HEK293T (cell line): ENCODE data around the gene BRD2.
A peak's percentile ranks its signal among the peaks of the same experiment; 100 is the strongest.

Experiments
- CTCF ChIA-PET: fragments of 350-600 bp; formaldehyde crosslinking; extraction: SDS; loops from one replicate; lab custom pipeline; 2021; ENCODE audit warnings: antibody characterized with exemption, inconsistent platforms; lab: Yijun Ruan, JAX
- POLR2A ChIA-PET: fragments of 350-600 bp; formaldehyde crosslinking; extraction: SDS; loops from one replicate; lab custom pipeline; 2020; ENCODE audit warnings: antibody characterized with exemption, inconsistent platforms; lab: Yijun Ruan, JAX
- DNase-seq: peaks from one replicate; pipeline ENCODE4 v3.0.0; 2012; ENCODE audit warnings: mixed read lengths; ENCODE audit errors: extremely low spot score
- ARNT ChIP-seq: fragments of 450-650 bp; IDR thresholded peaks from 2 replicates; pipeline ENCODE4 v1.6.1; 2017; ENCODE audit warnings: mild to moderate bottlenecking
- BHLHE40 ChIP-seq: fragments of 450-650 bp; IDR thresholded peaks from 2 replicates; pipeline ENCODE4 v1.6.1; 2016; ENCODE audit warnings: mild to moderate bottlenecking, moderate library complexity, borderline replicate concordance
- CTBP1 ChIP-seq: fragments of 450-650 bp; IDR thresholded peaks from 2 replicates; pipeline ENCODE4 v1.6.1; 2016; ENCODE audit warnings: borderline replicate concordance
- ELF4 ChIP-seq: fragments of 450-650 bp; IDR thresholded peaks from 2 replicates; pipeline ENCODE4 v1.6.1; 2017; ENCODE audit warnings: antibody characterized with exemption
- FOXA1 ChIP-seq: fragments of 450-650 bp; IDR thresholded peaks from 2 replicates; pipeline ENCODE4 v1.6.1; 2016; ENCODE audit warnings: mild to moderate bottlenecking
- FOXK2 ChIP-seq: fragments of 450-650 bp; IDR thresholded peaks from 2 replicates; pipeline ENCODE4 v1.6.1; 2016; ENCODE audit warnings: mild to moderate bottlenecking
- FOXM1 ChIP-seq: fragments of 450-650 bp; IDR thresholded peaks from 2 replicates; pipeline ENCODE4 v1.6.1; 2017; ENCODE audit warnings: mild to moderate bottlenecking, borderline replicate concordance
- HDGF ChIP-seq: fragments of 450-650 bp; IDR thresholded peaks from 2 replicates; pipeline ENCODE4 v1.6.1; 2017; ENCODE audit warnings: antibody characterized with exemption, borderline replicate concordance
- L3MBTL2 ChIP-seq: fragments of 450-650 bp; conservative IDR thresholded peaks from 2 replicates; pipeline ENCODE4 v1.6.1; 2016; ENCODE audit warnings: mild to moderate bottlenecking
- LEF1 ChIP-seq: fragments of 450-650 bp; IDR thresholded peaks from 2 replicates; pipeline ENCODE4 v1.6.1; 2017; ENCODE audit warnings: mild to moderate bottlenecking, borderline replicate concordance
- NFRKB ChIP-seq: fragments of 450-650 bp; IDR thresholded peaks from 2 replicates; pipeline ENCODE4 v1.6.1; 2016; ENCODE audit warnings: mild to moderate bottlenecking, moderate library complexity
- PKNOX1 ChIP-seq: fragments of 450-650 bp; IDR thresholded peaks from 2 replicates; pipeline ENCODE4 v1.6.1; 2016
- SP1 ChIP-seq: fragments of 450-650 bp; IDR thresholded peaks from 2 replicates; pipeline ENCODE4 v1.6.1; 2017
- SUZ12 ChIP-seq: fragments of 450-650 bp; IDR thresholded peaks from 2 replicates; pipeline ENCODE4 v1.6.1; 2016; ENCODE audit warnings: mild to moderate bottlenecking
- TARDBP ChIP-seq: fragments of 450-650 bp; IDR thresholded peaks from 2 replicates; pipeline ENCODE4 v1.6.1; 2016
- ZNF384 ChIP-seq: fragments of 450-650 bp; IDR thresholded peaks from 2 replicates; pipeline ENCODE4 v1.6.1; 2016

The BRD2 gene

DNA sequence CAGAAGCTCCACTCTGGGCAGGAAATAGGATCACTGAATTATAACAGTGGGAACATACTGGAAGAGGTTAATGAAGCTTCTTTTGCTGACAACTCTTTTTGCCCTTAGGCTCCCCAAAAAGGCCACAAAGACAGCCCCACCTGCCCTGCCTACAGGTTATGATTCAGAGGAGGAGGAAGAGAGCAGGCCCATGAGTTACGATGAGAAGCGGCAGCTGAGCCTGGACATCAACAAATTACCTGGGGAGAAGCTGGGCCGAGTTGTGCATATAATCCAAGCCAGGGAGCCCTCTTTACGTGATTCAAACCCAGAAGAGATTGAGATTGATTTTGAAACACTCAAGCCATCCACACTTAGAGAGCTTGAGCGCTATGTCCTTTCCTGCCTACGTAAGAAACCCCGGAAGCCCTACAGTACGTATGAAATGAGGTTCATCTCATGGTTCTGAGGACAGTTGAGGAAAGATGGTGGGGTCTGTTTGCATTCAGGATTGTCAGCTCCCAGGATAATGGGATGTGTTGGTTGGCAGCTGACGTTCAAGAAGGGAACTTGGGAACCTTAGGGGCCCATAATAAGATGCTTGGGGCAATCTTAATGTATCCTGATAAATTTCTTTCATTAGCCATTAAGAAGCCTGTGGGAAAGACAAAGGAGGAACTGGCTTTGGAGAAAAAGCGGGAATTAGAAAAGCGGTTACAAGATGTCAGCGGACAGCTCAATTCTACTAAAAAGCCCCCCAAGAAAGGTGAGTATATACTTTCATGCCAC lies 11.5 kb downstream of the BRD2 start:
- POLR2A ChIA-PET = interaction anchor here (0.8 to 10.0 kb wide), 4 partner anchors 9 to 86 kb away, joined by 3 to 369 read pairs (median 30); partner anchors contain the start of gene BRD2
- no peak for DNase-seq
- no peak for TF ChIP-seq FOXA1
- no peak for TF ChIP-seq LEF1
- TF ChIP-seq SP1 = no peak
- no peak for TF ChIP-seq ELF4
- no peak for TF ChIP-seq FOXM1
- no peak for TF ChIP-seq SUZ12
- CTCF ChIA-PET = interaction anchor here (0.6 to 1.8 kb wide), 4 partner anchors 9 to 143 kb away, joined by 3 to 5 read pairs (median 4); no protein-coding TSS in a partner anchor

DNA sequence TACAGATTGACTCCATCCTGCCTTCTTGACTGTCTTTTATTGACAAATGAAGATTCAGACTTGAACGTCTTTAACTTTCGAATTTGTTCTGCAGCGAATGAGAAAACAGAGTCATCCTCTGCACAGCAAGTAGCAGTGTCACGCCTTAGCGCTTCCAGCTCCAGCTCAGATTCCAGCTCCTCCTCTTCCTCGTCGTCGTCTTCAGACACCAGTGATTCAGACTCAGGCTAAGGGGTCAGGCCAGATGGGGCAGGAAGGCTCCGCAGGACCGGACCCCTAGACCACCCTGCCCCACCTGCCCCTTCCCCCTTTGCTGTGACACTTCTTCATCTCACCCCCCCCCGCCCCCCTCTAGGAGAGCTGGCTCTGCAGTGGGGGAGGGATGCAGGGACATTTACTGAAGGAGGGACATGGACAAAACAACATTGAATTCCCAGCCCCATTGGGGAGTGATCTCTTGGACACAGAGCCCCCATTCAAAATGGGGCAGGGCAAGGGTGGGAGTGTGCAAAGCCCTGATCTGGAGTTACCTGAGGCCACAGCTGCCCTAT lies 12.2 kb downstream of the BRD2 start:
- no peak for DNase-seq
- no peak for TF ChIP-seq ELF4
- no peak for TF ChIP-seq HDGF
- no peak for TF ChIP-seq ARNT
- no peak for TF ChIP-seq FOXA1
- no peak for TF ChIP-seq FOXM1
- TF ChIP-seq PKNOX1 = no peak
- ChIA-PET POLR2A (interaction anchor here (1.9 to 10.0 kb wide), 3 partner anchors 9 to 86 kb away, joined by 6 to 369 read pairs (median 55); partner anchors contain the start of gene BRD2), CTCF (interaction anchor here (0.6 to 1.8 kb wide), 3 partner anchors 8 to 143 kb away, joined by 3 to 5 read pairs (median 4); no protein-coding TSS in a partner anchor)

DNA sequence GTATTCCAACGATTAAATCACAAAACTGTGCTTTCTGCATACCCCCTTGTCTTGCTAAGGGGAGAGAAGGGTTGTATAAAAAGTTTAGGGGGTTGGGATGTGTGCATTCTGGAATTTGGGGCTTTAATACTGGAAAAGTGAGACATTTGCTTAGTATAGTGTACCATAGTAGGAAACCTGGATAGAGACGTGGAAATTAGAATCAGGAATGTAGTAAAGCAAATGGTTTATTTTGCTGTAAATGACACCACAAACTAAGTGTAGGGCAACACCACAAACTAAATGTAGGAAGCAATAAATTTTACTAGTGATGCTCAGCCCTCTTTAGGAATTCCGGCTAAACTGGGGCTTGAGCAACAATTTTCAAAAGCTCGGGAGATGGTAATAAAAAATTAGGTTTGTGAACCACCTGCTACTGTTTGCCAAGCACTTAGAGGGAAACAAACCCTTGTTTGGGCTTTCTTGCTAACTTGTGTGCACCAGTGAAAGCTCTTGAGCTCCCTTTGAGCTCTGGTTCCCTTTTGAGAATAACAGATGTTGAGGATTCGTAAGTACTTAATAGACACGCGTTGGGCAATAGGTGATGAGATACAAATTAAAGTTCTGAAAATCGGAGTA lies 13.8 kb downstream of the BRD2 start:
- no peak for DNase-seq
- TF ChIP-seq BHLHE40 = no peak
- TF ChIP-seq L3MBTL2 = 0 out of 2 replicates have a peak, but pooled peaks have one; percentile 3
- peak; percentile 31; the same call in 1 of the 2 replicates for TF ChIP-seq ELF4
- 0 out of 2 replicates have a peak, but pooled peaks have one; percentile 6 for TF ChIP-seq CTBP1
- no peak for TF ChIP-seq PKNOX1
- POLR2A ChIA-PET = interaction anchor here (0.8 to 10.0 kb wide), 4 partner anchors 11 to 88 kb away, joined by 3 to 369 read pairs (median 30); partner anchors contain the start of gene BRD2
- CTCF ChIA-PET = interaction anchor here (0.6 to 1.1 kb wide), 2 partner anchors 26 to 48 kb away, joined by 3 to 10 read pairs; no protein-coding TSS in a partner anchor

GRCh38 chr6:32982702-32983492 lies 14.5 kb downstream of the BRD2 start:
- POLR2A ChIA-PET = interaction anchor here (0.8 to 10.0 kb wide), 4 partner anchors 12 to 89 kb away, joined by 3 to 369 read pairs (median 30); partner anchors contain the start of gene BRD2

GRCh38 chr6:32983493-32983848 lies 15.1 kb downstream of the BRD2 start:
- no peak for DNase-seq
- POLR2A ChIA-PET = interaction anchor here (1.7 to 10.0 kb wide), 5 partner anchors 12 to 89 kb away, joined by 5 to 369 read pairs (median 12); partner anchors contain the start of gene BRD2
- no peak for TF ChIP-seq SUZ12
- no peak for TF ChIP-seq FOXK2
- TF ChIP-seq FOXA1 = no peak
- TF ChIP-seq FOXM1 = no peak
- TF ChIP-seq PKNOX1 = no peak
- no peak for TF ChIP-seq L3MBTL2
- TF ChIP-seq ELF4 = no peak
- TF ChIP-seq ARNT = no peak
- TF ChIP-seq ZNF384 = no peak
- TF ChIP-seq TARDBP = no peak
- TF ChIP-seq CTBP1 = no peak
- no peak for TF ChIP-seq HDGF
- no peak for TF ChIP-seq NFRKB
- no peak for TF ChIP-seq BHLHE40
- no peak for TF ChIP-seq SP1
- TF ChIP-seq LEF1 = no peak
- CTCF ChIA-PET = interaction anchor here (1.6 to 2.4 kb wide), 7 partner anchors 13 to 170 kb away, joined by 4 to 79 read pairs (median 12); no protein-coding TSS in a partner anchor

More at GRCh38 chr6:32982702-32983492, 14.5 kb downstream of the BRD2 start:
- TF ChIP-seq SUZ12 (no peak), ZNF384 (no peak), FOXA1 (no peak), FOXK2 (no peak), BHLHE40 (no peak), FOXM1 (no peak), PKNOX1 (no peak), NFRKB (no peak), HDGF (no peak)
- DNase-seq = no peak
- CTCF ChIA-PET = interaction anchor here (1.1 to 2.4 kb wide), 4 partner anchors 12 to 49 kb away, joined by 3 to 79 read pairs (median 22); no protein-coding TSS in a partner anchor
